DND-41 (cell line): ENCODE measurements around the gene LY6G5C.
A peak's percentile ranks its signal among the peaks of the same experiment; 100 is the strongest.

Experiments used
- ATAC-seq: fragments of 200-7000 bp; cut with Tn5 transposase; 3 replicates; pipeline ENCODE4 v1.9.1; 2021; ENCODE audit warnings: low read depth; ENCODE audit not compliant: insufficient read depth
- DNase-seq: peaks from one replicate; pipeline ENCODE4 v3.0.0-alpha.2; 2020
- H2AFZ ChIP-seq: 2 replicates; pipeline ENCODE4 v1.6.0; 2012; ENCODE audit warnings: low read depth, low read length
- H3K27ac ChIP-seq: 2 replicates; pipeline ENCODE4 v1.5.1; 2012; ENCODE audit warnings: low read length, inconsistent platforms
- H3K27me3 ChIP-seq: fragments of 200-600 bp; sonication (generic); 2 replicates; pipeline ENCODE4 v1.6.0; 2012; ENCODE audit warnings: low read length, mild to moderate bottlenecking, inconsistent platforms; ENCODE audit not compliant: insufficient read depth, poor library complexity
- H3K36me3 ChIP-seq: 2 replicates; pipeline ENCODE4 v1.5.1; 2012; ENCODE audit warnings: low read length, inconsistent platforms; ENCODE audit not compliant: insufficient read depth
- H3K4me1 ChIP-seq: 2 replicates; pipeline ENCODE4 v1.5.1; 2012; ENCODE audit warnings: mild to moderate bottlenecking, low read length; ENCODE audit not compliant: insufficient read depth
- H3K4me2 ChIP-seq: 2 replicates; pipeline ENCODE4 v1.6.0; 2012; ENCODE audit warnings: mild to moderate bottlenecking, moderate library complexity, low read length, inconsistent platforms; ENCODE audit not compliant: insufficient read depth
- H3K4me3 ChIP-seq, 2 experiments: fragments of 200-600 bp in 1 of 2; shearing (Covaris generic) in 1 of 2; 2 replicates each; pipeline ENCODE4 v1.5.1; 2012 to 2016; ENCODE audit warnings: inconsistent platforms in 2 of 2, low read length in 2 of 2, mild to moderate bottlenecking in 2 of 2, low read depth in 1 of 2, moderate library complexity in 1 of 2
- H3K79me2 ChIP-seq: 2 replicates; pipeline ENCODE4 v1.6.0; 2012; ENCODE audit warnings: low read length, inconsistent platforms; ENCODE audit not compliant: insufficient read depth
- H3K9ac ChIP-seq: 2 replicates; pipeline ENCODE4 v1.6.0; 2012; ENCODE audit warnings: low read depth, mild to moderate bottlenecking, inconsistent platforms, low read length, moderate library complexity
- H3K9me3 ChIP-seq: 2 replicates; pipeline ENCODE4 v1.5.1; 2012; ENCODE audit warnings: low read length, moderate library complexity, mild to moderate bottlenecking, inconsistent platforms; ENCODE audit not compliant: insufficient read depth, severe bottlenecking
- H4K20me1 ChIP-seq: 2 replicates; pipeline ENCODE4 v1.6.0; 2012; ENCODE audit warnings: low read length; ENCODE audit not compliant: insufficient read depth
- CTCF ChIP-seq: IDR thresholded peaks from 2 replicates; pipeline ENCODE4 v1.5.1; 2012; ENCODE audit warnings: borderline replicate concordance, low read length, moderate library complexity, mild to moderate bottlenecking; ENCODE audit not compliant: poor library complexity, severe bottlenecking; ENCODE audit errors: extremely low read depth
- EZH2 ChIP-seq: IDR thresholded peaks from 3 replicates; pipeline ENCODE4 v1.6.1; 2012; ENCODE audit warnings: borderline replicate concordance, low read depth, mild to moderate bottlenecking, moderate library complexity, low read length, inconsistent platforms; ENCODE audit not compliant: severe bottlenecking

The LY6G5C gene

GRCh38 chr6:31641370-31641769 lies 39.5 kb downstream of the LY6G5C start:
- DNase-seq (no peak), ATAC-seq (no peak)
- Histone ChIP-seq H3K4me3 (no peak overlapping the region), H4K20me1 (peaks cover 30% of the 10 kb centered on the region), H3K9me3 (no peaks in the 10 kb centered on the region), H3K36me3 (peaks cover 93% of the 10 kb centered on the region), H3K9ac (no peak overlapping the region), H3K4me1 (no peaks in the 10 kb centered on the region), H3K27me3 (no peaks in the 10 kb centered on the region), H3K79me2 (peaks cover 12% of the 10 kb centered on the region; the same call in 1 of the 2 replicates), H3K27ac (no peak overlapping the region), H3K4me2 (no peak overlapping the region), H2AFZ (no peak overlapping the region)
- TF ChIP-seq CTCF, result no peak
- no peak for TF ChIP-seq EZH2

GRCh38 chr6:31640612-31641011 lies 40.3 kb downstream of the LY6G5C start:
- no peak overlapping the region for H3K27ac ChIP-seq
- H3K9ac ChIP-seq, result no peak overlapping the region
- TF ChIP-seq EZH2, result no peak
- TF ChIP-seq CTCF, result no peak
- H3K4me1 ChIP-seq, result no peaks in the 10 kb centered on the region
- DNase-seq (no peak), ATAC-seq (no peak)
- peaks cover 37% of the 10 kb centered on the region for H4K20me1 ChIP-seq
- H2AFZ ChIP-seq, result no peak overlapping the region
- peaks cover 12% of the 10 kb centered on the region; the same call in 1 of the 2 replicates for H3K79me2 ChIP-seq
- H3K27me3 ChIP-seq, result no peaks in the 10 kb centered on the region
- no peak overlapping the region for H3K4me3 ChIP-seq
- H3K9me3 ChIP-seq, result no peaks in the 10 kb centered on the region
- no peak overlapping the region for H3K4me2 ChIP-seq
- peaks cover 93% of the 10 kb centered on the region for H3K36me3 ChIP-seq

GRCh38 chr6:31639449-31639861 lies 41.4 kb downstream of the LY6G5C start:
- no peaks in the 10 kb centered on the region for H3K27me3 ChIP-seq
- H2AFZ ChIP-seq, result no peak overlapping the region
- no peak for DNase-seq
- ATAC-seq, result 0 out of 3 replicates have a peak, but pooled peaks have one; percentile 8
- no peaks in the 10 kb centered on the region for H3K4me1 ChIP-seq
- H3K36me3 ChIP-seq, result peaks cover 93% of the 10 kb centered on the region
- H3K9ac ChIP-seq, result no peak overlapping the region
- TF ChIP-seq CTCF (no peak), EZH2 (no peak)
- no peak overlapping the region for H3K27ac ChIP-seq
- no peak overlapping the region for H3K4me3 ChIP-seq
- peaks cover 6% of the 10 kb centered on the region; the same call in 1 of the 2 replicates for H3K79me2 ChIP-seq
- H3K4me2 ChIP-seq, result no peak overlapping the region
- H3K9me3 ChIP-seq, result no peaks in the 10 kb centered on the region
- H4K20me1 ChIP-seq, result peaks cover 40% of the 10 kb centered on the region

- no peak overlapping the region for H3K27ac ChIP-seq
- no peak overlapping the region for H3K4me2 ChIP-seq
- peaks cover 5% of the 10 kb centered on the region for H3K79me2 ChIP-seq
- H3K4me3 ChIP-seq, result no peak overlapping the region
- H3K27me3 ChIP-seq, result no peaks in the 10 kb centered on the region
- no peak for DNase-seq
- H3K4me1 ChIP-seq, result no peaks in the 10 kb centered on the region
- H3K9me3 ChIP-seq, result no peaks in the 10 kb centered on the region
- H3K9ac ChIP-seq, result no peak overlapping the region
- peaks cover 93% of the 10 kb centered on the region for H3K36me3 ChIP-seq
- H2AFZ ChIP-seq, result no peak overlapping the region
- no peak for TF ChIP-seq EZH2
- TF ChIP-seq CTCF, result no peak
- 0 out of 3 replicates have a peak, but pooled peaks have one; percentile 1 for ATAC-seq
- peaks cover 41% of the 10 kb centered on the region for H4K20me1 ChIP-seq
Measured at GRCh38 chr6:31639043-31639442, 41.8 kb downstream of the LY6G5C start.
